SKM-1 (cell line): ENCODE data around the gene DNAH7.

ENCODE experiments used
- DNase-seq: peaks from one replicate; lab custom pipeline; 2025; ENCODE audit not compliant: unreplicated experiment; lab: John Stamatoyannopoulos, UW

Gene DNAH7

DNA sequence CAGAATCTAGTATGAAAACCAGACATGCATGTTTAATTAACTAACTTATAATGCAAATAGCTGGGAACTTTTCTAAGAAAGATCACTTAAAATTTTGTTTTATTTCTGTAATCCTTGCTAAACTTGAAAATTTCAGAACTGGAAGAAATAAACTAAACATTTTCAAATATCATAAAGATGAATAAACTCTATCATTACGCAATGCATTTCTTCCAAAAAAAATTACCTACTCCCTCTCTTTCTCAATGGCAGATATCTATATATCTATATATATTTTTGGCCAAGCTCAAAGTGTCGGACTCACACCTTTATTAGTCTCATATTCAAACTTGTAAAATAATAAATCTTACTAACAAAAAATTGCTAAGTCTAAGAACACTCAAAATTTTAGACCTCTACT lies 253.6 kb downstream of the DNAH7 start:
- no peak for DNase-seq

DNA sequence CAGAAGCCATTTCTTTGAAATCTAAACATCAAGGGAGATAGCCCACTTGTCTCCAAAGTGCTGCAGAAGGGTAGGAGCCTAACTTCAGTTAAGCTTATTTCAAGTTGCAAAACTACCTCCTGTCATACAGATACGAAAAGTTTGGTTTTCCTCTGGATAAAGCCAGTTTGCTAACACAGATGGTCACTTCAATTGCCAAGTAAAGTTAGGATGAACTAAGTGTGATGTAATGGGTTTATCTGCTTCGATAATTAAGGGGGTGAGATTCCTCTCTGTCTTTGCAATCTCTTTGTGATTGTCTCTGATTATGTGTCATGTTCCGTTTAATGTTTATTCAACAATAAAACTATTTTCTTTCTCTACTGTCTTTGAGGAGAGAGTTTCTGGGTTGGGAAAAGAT lies 255.2 kb downstream of the DNAH7 start:
- no peak for DNase-seq

DNA sequence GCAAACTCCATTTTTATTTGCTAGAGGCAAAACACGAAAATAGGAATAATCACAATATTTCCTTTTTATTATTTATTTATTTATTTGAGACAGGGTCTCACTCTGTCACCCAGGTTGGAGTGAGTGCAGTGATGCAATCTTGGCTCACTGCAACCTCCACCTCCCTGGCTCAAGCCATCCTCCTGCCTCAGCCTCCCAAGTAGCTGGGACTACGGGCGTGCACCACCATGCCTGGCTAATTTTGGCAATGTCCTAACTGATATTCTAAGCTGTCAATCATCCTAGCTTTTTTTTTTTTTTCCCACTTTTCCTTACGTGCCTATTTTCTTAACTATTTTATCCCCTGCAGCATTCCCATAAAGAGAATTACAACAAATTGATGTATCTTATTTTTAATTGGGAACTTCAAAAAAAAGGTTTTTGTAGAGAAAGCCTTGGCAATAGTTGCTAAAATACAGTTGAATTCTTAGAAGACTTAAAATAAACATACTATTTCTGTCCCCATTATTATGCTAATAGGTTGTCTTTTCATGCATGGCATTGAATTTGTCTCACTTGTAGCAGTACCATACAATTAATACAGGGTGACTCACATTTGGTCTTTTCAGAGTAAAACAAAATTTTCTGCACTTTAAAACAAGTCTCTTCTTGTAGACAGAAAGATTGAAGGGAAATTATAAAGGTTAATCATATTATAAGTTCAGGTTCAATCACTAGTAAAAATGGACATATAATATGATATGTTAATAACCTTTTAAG lies 258.1 kb downstream of the DNAH7 start:
- DNase-seq: no peak

DNA sequence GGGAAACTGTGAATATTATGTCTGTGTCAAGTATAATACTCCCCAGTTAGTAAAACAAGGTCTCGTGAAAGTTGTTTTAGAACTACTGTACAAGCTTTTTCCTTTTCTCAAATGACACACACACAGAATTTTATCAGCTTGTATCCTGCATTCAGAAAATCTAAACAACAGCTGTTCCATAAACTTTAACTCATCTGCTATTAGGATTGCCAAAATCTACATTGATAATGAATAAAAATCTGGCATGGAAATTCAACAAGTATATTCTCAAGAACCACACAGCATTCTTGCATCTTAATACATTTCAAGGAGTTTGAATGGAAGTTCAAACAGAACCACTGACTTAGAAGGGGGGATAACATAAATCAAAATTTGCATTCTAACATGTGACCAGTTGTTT lies 260.4 kb downstream of the DNAH7 start:
- no peak for DNase-seq

DNA sequence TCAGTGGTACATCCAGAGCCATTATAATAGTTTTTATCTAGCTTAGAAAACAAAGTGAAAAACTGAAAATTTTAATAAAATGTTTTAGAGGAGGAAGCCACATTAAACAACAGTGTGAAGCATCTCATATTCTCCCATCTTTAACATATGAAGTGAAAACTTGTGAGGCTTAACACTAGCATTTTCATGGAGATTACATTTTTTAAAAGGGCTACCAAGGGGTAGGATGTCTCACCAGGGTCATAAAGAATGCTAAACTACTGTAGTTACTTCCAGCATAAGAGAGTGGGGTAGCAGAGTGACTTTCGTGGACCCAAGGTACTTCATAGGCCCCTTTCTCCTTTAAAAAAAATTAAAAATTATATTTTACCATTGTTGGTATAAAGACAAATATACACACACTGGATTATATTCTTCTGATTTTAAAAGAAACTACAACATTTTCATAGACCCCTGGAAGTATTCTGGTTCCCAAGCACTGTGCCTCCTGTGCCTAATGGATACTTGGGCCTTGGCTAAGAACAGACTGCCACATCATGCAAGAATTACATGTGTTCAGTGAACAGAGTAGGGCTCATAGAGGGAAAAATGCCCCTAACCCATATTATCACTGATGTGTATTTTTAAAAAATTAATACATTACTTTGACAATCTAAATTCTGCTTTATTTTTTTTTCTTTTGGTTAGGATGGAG lies 263.2 kb downstream of the DNAH7 start:
- no peak for DNase-seq

DNA sequence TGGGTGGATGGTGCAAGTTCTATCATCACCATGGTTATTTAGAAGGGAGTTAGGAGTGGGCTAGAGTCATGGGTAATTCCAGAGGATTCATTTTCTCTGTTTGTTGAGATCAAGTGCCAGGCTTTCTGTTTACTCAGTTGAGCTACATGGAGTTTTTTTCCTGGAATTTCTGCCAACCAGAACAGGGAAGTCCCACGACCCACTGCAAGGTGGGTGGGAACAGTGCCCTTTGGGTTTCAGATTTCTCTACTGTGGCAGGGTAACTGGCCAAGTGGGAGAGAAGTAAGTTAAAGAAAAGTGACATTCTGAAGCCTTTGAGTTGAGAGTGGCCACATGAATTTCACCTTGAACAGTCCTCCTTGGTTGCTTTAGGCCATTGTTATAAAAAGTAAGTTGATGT lies 272.8 kb downstream of the DNAH7 start:
- no peak for DNase-seq

DNA sequence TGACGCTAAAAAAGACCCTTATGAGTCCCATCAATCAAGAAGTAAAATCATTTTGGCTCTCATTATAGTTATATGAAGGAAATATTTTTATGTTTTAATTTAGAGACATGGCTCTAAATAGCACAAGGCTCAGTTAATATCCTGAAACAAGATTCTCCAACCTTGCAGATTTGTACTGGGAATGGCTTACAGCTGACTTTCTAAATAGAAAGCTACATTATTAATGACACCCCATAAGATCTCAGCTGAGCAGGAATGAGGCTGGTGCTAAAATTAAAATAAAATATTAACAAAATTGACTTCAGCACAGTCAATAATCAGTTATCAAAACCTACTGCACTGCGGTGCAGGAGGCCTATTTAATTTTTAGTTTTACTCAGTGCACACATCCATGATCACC lies 274.8 kb downstream of the DNAH7 start:
- DNase-seq: no peak

DNA sequence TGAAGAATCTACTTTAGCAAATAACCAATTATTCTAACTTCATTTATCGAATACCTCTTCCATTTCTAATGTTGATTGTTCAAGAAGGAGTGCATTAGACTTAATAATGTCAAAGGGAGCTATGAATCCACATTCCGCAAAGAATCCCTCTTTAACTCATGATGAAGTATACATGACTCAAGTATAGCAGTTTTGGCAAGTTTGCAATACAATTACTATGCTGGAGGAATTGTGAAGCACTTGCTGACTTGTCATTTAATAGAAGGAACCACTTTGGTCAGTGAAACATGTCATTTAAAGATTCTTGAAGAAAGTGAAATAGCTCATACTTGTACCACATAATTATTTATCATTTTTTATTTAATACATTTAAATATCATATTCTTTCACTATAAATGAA lies 286.5 kb downstream of the DNAH7 start:
- no peak for DNase-seq

DNA sequence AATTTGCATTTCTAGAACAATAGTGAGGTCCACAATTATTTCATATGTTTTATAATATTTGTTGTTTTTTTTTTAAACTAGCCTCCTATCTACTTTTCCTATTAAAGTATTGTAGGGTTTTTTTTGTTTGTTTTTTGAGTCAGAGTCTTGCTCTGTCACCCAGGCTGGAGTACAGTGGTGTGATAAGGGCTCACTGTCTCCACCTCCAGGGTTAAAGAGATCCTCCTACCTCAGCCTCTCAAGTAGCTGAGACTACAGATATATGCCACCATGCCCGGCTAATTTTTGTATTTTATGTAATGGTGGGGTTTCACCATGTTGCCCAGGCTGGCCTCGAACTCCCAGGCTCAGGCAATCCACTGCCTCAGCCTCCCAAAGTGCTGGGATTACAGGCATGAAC lies 289.1 kb downstream of the DNAH7 start:
- DNase-seq: no peak

DNA sequence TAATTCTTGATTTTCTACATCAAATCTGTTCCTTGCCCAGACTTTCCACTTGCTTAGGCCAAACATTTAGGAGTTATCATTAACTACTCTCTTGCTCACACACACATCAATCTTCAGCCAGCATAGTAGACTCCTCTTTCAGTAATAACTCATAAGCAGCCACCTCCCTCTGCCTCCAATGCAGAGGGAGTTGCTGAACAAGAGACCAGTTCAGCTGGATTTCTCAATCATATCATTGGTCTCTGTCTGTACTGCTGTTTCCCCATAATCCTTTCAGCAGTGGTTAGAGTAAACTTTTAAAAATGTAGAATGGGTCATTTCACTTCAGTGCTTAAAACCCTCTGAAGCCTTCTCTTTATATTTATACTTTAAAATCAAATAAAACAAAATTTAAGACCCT lies 298.7 kb downstream of the DNAH7 start:
- DNase-seq: no peak

DNA sequence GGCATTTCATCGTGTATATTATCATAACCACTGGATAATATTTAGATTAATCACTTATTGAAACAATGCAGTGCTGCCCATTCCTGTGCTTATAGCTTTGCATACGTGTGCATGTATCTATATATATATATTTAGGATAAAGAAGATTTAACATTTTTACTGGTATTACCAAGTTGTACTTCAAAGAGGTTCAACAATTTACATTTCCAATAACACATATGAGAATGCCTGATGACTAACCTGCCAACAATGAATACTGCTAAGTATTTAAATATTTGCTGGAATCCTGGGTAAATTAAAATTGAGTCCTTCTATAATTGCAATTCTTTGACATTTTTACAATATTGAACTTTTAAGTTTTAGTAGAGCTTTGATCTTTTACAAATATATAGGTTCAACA lies 300.2 kb downstream of the DNAH7 start:
- no peak for DNase-seq

DNA sequence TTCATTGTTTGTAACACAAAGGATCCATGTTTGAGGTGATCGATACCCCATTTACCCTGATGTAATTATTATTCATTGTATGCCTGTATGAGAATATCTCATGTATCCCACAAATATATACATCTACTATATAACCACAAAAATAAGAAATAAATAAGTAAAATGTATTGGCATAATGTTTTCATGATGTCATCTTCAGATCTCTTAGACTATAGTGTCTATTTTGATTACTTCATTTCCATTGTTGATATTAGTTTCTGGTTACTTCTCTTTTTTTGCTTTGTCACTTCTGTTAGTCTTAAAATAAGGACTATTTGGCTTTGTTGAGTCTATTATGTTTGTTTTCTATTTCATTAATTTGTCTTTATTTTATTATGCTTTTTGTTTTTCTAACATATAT lies 301.9 kb downstream of the DNAH7 start:
- no peak for DNase-seq

DNA sequence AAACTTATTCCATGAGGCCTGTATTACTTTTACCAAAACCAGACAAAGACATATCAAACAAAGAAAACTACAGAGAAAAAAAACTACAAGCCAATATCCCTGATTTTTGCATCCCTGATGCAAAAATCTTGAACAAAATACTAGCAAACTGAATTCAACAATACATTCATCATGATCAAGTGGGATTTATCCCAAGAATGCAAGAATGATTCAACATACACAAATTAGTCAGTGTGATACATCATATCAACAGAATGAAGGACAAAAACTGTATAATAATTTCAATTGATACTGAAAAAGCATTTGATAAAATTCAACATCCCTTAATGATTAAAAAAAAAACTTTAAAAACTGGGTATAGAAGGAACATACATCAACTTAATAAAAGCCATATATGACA lies 304.8 kb downstream of the DNAH7 start:
- DNase-seq: no peak

DNA sequence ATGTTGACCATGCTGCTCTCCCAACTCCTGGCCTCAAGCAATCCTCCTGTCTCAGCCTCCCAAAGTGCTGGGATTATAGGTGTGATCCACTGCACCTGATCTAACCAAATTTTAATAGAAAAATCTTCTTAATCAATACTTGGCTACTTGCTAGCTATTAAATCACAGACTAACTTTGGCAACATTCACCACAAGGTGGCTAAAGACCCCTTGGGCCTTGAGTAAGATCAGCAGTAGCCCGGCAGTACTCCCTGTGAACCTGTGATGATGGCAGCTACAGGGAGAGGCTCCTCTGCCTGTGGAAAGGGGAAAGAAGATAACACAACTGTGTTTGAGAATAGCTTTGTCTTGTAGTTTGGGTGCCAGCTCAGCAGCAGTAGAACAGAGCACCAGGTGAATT lies 308.8 kb downstream of the DNAH7 start:
- DNase-seq: no peak

DNA sequence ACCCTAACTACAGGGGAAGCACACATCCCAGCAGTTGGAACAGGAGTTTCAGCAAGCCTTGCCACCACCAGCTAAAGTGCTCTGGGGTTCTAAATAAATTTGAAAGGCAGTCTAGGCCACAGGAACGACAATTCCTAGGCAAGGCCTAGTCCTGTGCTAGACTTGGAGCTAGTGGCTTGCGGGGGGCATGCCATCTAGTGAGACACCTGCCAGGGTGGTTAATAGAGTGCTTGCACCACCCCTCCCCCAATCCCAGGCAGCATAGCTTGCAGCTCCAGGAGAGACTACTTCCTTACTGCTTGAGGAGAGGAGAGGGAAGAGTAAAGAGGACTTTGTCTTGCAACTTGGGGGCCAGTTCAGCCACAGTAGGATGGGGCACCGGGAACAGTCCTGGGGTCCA lies 309.8 kb downstream of the DNAH7 start:
- no peak for DNase-seq

DNA sequence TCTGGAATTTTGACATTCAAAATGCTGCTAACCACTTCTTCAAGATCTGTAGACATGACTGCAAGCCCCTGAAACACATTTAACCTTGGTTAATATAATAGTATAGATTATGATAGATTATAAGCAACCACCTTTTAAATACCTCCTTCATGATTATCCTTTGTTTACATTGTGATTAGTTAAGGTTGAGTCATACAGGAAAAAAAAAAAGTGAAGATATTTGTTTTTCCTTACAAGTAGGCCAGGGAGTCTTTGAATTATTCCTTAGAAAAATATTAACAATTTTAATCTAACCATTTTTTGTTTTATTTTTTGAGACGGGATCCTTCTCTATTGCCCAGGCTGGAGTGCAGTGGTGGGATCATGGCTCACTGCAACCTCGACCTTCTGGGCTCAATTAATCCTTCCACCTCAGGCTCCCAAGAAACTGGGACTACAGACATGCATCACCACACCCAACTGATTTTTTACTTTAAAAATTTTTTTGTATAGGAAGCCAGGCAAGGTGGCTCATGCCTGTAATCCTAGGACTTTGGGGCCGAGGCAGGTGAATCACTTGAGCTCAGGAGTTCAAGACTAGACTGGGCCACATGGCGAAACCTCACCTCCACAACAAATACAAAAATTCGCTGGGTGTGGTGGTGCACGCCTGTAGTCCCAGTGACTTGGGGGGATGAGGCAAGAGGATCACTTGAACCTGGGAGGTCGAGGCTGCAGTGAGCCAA lies 312.3 kb downstream of the DNAH7 start:
- no peak for DNase-seq

DNA sequence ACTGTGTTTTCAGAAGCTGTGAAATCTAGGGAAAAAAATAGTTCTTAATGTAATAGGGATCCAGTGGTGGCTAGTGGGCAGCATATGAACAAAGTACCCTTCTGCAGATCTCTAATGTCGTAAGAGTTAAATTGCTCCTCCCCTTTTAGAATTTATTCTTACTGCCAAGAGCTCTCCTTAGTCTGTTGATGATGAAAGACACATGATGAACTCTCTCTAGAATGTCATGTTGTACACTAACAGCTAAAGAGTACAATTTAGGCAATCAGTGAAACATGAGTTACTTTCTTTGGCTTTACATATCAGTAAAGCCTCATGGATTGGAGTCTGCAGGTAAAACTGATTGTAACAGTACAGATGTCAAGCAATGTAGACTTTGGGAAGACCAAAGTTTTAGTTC lies 327.4 kb downstream of the DNAH7 start:
- no peak for DNase-seq

DNA sequence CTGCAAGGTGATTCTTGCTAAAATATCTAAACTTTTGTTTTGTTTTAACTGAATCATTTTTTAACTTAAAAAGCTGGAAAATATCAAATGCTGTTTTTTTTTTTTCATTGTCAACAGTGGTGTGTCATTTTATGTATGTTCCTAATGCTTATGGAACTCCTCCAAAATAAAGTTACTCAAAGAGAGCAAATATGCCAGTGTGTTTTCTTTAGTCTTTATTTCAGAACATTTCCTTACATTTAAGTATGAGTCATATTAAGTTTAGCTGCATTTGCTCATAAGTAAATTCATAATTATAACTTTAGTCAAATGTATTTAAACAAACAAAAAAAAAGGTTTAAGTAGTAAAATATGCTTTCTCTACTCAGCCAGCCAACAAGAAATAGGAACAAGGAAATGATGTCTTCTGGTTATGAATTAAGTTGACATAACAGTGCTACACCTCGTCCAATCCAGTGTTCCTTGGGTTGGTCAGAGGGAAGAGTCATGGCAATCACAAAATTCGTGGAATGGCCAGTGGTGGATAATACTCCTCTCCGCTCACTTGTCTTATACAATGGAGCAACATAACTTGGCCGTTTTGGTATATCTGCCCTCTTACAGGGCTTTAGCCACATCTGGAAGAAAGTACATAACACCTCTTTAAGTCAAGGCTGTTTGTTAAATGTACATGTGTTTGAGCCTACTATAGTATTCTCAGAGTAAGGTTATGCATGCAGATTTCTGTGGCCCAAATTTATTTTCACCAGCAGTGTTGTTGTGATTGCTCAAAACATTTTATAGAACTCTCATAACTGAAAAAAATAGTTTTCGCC lies 330.9 kb downstream of the DNAH7 start:
- DNase-seq: no peak

DNA sequence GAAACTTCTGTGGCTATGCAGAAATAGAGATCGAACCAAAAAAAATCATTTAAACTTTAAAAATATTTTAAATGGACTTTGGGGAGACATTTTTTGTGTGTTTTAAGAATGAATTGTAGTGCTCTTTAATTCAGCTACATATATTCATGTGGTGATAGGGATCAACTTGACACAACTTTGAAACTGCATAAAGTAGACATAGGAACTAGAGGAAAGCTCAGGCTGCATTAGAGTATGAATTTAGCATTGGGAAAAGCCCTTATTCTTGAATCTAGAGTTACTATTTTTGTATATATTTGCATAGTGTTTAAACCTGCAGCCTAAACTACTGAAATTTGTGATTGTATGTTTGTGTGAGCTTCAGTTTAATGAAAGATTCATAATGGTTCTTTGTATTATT lies 333.3 kb downstream of the DNAH7 start:
- DNase-seq: no peak

DNA sequence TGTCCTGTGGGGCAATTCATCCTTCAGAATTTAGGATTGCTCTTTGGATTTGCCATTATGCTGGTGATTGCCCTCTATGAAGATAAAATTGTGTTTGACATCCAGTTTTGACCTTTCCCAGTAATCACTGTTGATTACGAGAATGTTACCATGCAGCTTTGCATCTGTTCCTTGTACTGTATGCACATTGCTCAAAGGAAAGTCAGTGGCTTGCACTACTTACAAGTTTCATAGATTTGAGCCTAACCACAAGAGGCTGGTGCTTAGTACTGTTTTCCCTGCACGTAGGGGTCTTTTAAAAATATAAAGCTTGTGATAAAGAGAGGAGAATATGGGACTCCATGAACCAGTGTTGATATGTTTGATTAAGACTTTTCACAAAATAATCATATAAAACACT lies 333.7 kb downstream of the DNAH7 start:
- DNase-seq: no peak

DNA sequence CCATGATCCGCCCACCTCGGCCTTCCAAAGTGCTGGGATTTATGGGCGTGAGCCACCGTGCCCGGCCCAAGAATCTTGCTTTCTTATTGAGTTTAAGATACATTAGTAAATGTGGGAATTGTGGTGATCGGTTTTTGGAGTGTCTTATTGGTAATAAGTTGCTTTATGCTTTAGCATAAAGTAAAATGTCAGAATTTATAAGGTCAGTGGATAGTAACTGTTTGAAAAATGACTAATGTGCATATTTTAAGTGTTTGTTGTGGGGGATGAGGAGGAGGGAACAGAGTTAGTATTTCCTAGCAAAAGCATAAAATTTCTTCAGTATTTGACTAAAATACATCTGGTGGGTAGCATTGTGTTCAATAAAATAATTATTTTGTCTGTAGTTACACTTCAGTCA lies 334.2 kb downstream of the DNAH7 start:
- no peak for DNase-seq
